Mucosa of gallbladder (tissue), 1 donor: ENCODE data around the gene RAB20. TPM values are rescaled to one million over a fixed set of nuclear protein-coding genes. Genes with fewer than 3 reads are reported as not detected.

Source experiments
- total RNA-seq: library from RNA; stranded (reverse); gene quantifications from one replicate; pipeline ENCODE4 v1.2.1, GENCODE V29; 2021
- donor health status: DM: no; HTN: no; CAD: no.

Gene RAB20
- total RNA-seq, 1 donor from 2014 or later = 41.1 TPM

Other genes with a start within 250 kb of the RAB20 start
- 62.7 TPM for gene NAXD, start 53.8 kb upstream of the RAB20 start, total RNA-seq
- gene CARS2, start 144.4 kb upstream of the RAB20 start, total RNA-seq = 62.8 TPM
- 18.6 TPM for gene ING1, start 152.0 kb upstream of the RAB20 start, total RNA-seq